GM19025 (cell line): ENCODE measurements around the gene CENPN.

Experiments
- ATAC-seq: cut with Tn5 transposase; IDR thresholded peaks from one replicate; pipeline ENCODE4 v1.9.1; 2021; ENCODE audit warnings: mild to moderate bottlenecking, low read depth, moderate library complexity; ENCODE audit not compliant: unreplicated experiment

Gene CENPN, protein sequence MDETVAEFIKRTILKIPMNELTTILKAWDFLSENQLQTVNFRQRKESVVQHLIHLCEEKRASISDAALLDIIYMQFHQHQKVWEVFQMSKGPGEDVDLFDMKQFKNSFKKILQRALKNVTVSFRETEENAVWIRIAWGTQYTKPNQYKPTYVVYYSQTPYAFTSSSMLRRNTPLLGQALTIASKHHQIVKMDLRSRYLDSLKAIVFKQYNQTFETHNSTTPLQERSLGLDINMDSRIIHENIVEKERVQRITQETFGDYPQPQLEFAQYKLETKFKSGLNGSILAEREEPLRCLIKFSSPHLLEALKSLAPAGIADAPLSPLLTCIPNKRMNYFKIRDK

DNA sequence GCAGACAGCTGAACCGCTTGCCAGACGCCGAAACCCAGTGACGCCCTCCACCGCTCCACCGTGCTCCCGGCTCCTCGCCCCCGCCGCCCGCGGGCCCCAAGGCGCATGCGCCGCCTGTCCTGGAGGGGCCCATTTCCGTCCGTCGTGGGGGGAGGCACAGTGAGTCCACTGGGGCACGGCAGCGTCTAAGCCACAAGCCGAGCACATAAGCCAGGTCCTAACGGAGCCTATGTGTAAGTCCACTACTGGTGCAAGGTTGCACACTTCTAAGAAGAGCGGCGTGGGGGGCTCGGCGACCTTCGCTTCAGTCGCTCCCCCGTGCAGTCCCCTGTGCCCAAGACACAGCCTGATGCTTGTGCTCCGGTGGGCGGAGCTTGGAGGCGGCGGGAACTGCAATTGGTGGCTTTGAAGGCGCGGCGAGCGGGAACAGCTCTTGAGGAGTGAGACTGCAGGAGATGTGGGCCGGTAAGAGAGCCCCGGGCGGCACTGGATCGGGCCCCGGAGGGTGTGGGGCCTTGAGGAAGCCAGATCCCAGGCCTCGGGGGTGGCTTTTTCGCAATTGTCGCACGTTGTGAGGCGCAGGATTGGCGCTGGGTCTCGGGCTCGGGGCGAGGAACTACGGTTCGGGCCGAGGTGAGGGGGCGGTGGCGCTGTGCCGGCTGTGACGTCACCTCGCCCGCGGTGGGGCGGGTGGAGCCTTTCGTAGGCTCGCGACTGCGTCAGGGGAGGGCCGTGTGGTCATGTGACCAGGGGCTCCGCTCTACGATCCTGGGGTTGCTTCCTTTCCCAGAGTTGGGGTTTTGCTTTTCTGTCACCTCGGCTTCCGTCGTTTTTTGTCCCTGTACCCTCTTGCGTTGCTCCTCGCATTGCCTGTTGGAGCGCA is at the start of gene CENPN, which contains the start of gene CMC2:
CENPN (plus strand) TSS at position 402 of the 883 bp plus-strand sequence. CDS start 4,726 bp downstream, outside the sequence.
CMC2 (minus strand) TSS at position 73 of the 883 bp plus-strand sequence. CDS start 9,491 bp downstream, outside the sequence.
- ATAC-seq, result peak; percentile 80

DNA sequence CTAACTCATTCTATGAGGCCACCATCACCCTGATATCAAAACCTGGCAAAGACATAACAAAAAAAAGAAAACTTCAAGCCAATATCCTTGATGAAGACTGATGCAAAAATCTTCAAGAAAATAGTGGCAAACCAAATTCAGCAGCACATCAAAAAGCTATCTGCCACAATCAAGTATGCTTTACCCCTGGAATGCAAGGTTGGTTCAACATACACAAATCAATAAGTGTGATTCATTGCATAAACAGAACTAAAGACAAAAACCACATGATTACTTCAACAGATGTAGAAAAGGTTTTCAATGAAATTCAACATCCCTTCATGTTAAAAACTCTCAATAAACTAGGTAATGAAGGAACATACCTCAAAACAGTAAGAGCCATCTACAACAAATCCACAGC is 48.7 kb upstream of the CENPN start:
- ATAC-seq, result no peak

DNA sequence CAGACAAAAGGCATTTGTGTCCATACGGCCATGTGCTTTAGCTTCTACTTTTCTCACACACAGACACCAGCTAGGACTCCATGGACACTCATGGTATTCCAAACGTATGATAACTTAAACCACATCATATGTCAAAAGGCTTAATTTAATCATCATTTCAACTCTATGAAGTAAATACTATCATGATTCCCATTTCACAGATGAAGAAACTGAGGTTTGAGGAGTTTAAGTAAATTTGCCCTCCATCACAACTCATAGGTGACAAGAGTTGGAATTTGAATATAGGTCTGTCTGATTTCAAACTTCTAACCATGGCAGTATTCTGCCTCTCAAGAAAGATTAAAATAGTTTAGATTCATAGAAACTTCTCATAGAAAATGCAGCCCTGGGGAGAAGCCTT is 44.1 kb upstream of the CENPN start:
- ATAC-seq, result no peak

DNA sequence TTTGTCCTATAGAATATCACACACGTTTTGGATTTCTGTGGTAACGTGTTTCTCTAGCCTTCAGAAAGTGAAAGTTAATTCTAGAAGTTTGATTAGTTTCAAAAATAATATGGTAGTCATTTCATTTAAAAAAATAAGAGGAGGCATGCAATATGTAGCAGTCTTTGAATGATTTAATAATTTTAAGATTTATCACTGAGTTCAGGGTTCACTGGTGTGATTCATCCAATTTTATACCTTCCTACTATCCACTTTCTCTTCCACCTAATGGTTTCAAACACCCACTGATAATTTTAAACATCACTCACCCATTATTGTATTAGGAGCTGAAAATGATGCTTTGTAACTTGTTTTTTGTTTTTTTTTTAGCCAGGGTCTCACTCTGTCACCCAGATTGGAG is 42.7 kb upstream of the CENPN start:
- no peak for ATAC-seq

DNA sequence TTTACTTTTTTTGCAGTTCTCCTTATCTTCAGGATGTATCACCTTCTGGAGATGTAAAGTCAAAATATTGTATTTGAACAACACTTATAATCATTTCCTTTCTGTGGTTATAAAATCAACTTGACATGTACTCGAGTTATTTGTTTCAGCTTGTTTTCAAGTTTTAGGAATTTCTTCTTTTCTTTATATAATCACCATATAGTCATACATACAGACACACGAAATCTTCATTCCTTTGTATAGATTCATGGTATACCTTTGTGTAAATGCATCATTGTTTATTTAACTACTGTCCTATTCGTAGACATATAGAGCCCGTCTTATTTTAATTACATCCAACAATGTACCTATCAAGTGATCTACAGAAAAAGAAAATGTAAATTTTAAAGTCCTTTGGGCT is 40.4 kb upstream of the CENPN start:
- ATAC-seq, result no peak

DNA sequence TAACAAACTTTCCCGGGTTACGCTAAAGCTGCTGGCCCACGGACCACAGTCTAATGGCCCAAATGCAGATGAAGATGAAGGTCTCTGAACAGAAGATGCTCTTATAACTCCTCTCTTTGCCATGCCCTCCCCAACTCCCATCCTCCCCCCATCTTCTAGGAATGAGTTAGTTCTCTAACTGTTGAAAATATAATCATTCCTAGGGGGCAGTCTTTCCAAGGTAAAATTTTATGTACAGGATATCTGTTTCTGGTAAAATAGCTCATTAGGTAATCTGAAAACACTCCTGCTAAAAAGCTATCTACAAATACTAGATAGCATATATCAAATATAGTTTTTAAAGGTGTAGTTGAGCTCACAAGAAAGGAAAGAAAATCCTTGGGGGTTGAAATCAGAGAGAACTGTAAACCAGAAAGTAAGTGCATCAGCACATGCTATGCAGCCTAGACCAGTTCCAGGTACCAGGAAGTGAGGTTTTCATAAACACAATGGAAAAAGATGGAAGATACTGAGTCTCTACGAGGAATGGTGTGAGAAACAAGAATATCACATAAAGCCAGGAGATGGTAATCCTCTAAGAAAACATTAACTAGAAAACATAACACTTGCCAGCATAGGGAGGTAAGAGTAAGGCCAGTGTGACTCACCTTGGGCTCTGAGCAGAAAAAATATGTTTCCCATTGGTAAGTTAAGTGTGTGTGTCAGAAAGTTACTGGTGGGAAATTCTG is 38.5 kb upstream of the CENPN start:
- no peak for ATAC-seq

DNA sequence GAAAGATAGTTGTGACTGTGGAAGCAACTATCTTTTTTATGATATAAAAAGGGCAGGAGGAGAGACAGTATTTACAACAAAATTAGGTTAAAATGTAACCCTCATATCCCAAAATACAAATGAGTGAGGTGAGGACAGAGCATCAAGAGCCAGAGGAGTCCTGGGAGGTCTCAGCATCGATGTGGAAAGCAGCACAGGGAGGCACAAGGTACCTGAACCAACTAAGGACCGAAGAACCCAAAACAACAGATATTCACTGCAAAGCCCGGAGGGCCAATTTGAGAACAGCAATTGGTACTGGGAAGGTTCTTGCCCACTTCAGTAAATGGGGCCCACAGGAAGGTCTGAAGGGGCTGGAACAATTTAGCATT is 37.9 kb upstream of the CENPN start:
- no peak for ATAC-seq

DNA sequence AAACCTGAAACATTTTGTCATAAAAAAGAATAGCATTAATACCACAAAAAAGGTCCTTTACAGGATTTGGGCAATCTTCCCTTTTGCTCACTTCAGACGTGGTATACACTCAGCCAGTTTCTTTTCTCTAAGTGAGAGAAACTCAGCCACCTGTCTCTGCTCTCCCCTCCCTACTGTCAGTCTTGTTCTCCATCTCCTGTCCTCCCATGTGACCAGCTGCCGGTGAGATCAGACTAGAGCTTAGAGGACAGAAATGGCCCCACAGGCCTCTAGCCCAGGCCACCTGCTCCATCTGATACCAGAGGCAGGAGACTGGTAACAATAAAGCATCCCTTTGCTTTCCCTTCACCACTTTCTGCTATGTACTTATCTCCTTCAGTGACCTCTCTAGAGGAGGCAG is 35.2 kb upstream of the CENPN start:
- peak; percentile 62 for ATAC-seq

DNA sequence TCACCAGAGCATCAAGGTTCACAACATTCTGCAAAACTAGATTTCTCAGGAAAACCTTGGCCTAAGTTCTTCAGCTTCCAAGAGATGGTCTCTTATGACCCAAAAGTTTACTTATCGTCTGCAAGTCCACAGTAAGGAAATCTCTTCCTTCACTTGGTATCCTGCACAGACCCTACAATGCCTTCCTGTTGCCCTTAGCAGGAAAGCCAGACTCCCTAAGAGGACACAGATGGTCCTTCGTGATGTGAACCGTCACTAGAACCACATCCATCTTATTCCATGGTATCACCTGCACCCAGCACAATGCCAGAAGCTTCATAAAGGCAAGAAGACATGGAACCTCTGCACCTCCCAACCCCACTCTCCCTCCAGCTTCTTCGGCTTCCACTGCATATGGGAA is 34.4 kb upstream of the CENPN start:
- ATAC-seq, result no peak

DNA sequence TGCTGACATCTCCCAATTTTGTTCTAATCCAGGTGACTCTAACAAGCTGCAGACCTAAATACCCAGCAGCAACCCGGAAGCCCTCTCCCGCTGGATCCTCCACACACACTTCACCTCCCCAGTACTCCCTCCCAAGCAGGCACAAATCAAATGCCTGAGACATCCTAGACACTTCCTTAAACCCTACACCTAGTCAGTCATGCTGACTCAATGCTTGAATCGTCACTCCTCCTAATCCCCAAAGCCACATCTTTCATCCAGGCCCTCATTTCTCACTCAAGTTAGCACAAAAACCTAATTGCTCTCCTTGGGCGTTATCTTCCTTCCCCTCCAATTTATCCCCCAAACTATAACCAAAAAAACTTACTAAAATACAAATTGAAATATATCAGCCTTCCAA is 33.0 kb upstream of the CENPN start:
- ATAC-seq, result no peak

DNA sequence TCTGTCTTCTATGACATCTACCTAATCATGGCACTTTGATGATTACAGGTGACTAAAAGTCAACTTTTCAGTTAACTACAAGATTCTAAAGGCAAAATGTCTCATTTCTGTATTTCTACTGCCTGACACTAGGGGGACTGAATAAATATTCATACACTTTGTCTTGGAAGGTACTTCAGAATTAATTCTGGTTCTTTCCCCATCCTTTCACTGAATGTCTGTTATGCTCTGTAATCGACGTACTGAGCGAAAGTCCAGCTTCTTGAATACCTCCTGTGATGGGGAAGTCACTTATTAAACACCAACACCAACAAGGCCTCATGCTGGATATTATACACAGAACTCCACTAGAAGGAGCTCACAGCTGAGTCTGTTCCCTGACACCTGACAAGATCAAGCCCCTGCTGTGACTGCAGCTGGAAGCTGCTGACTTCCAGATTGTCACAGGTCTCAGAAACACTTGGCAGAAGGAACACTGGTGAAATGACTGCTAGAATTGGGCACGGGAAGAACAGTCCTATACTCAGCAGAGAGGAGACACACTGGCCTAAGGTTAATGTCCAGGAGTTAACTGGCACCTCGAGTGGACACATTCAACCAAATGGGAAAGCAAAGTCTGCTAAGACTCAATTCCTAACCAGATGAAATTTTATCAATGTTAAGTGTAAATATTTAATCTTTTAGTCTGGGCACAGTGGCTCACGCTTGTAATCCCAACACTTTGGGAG is 32.2 kb upstream of the CENPN start:
- ATAC-seq, result no peak

DNA sequence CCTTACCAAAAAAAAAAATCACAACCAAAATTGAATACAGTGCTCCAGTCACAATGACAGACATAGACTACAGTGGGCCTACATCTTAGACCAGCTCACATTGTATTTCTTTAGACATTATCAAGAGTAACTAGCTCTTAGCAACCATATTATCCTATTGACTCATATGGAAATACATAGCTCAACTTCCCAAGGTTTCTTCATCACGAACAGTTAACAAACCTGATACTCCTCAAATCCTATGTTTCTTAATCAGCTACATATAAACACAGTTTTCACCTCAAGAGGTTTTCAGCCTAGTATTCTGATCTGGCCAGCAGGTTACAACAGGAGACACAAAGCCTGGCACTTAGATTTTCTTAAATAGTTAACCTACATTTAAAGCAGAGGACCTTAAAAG is 30.1 kb upstream of the CENPN start:
- ATAC-seq, result no peak

DNA sequence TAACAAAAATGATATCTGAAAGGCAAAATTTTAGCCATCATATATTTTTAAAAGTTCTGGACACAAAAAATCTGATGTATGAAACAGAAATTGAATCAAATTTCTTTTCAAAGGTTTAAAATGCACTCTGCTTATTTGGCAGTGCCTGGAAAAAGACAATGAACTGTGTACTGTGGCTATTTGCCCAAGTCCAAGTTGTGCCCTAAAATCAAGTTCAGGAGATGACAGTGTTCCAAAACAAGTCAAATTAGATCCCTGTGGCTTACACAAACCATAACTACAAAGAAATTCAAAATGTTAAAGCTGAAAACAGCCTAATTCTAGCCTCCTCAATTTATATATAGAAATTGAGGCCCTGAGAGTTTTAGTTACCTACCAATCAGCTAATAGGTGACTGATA is 25.9 kb upstream of the CENPN start:
- ATAC-seq, result no peak

DNA sequence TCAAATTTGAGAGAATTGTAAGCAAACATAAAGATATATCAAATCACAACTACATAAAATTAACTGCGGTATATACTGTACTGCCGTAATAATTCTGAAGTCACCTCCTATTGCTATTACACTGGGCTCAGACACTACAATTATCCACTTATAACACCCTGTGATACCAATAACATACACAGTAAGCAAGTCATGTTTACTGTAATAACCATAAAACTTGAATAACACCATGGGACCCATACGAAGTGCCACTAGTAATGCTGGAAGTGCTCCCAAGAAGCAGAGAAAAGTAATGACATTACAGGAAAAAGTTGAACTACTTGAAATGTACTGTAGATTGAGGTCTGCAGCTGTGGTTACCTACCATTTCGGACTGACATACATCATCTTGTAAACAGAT is 24.4 kb upstream of the CENPN start:
- no peak for ATAC-seq

DNA sequence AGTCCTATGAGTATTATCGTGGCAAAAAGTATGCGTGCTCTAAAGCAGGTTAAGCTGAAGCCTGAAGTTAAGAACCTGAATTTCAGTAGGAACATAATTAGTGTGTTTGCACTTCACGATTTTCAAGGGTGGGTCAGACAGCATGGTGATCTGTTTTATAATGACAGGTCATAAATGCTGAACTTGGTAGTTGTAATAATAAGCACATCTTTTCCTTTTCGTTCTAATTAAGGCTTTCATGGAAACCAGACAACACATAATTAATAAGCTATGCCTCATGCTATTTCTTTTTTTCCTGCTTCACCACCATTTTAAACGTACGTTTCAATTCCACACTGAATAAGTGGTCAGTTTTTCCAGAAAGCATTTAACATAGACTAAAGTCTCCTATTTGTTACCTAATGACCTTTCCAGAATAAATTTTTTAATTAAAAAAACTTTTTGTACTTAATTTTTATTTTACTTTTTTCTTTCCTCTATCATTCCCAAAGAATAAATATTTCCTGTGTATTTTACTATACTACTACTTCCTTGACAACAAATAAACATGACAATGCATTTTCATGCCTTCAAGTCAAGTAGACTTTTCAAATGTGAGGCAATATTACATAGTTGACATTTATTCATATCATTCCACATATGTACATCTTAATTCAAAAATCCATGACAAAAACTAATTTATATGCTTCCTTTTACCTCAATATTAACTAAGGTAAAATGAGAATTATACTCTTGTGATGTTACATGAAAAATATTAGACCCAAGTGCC is 22.7 kb upstream of the CENPN start:
- ATAC-seq, result no peak

DNA sequence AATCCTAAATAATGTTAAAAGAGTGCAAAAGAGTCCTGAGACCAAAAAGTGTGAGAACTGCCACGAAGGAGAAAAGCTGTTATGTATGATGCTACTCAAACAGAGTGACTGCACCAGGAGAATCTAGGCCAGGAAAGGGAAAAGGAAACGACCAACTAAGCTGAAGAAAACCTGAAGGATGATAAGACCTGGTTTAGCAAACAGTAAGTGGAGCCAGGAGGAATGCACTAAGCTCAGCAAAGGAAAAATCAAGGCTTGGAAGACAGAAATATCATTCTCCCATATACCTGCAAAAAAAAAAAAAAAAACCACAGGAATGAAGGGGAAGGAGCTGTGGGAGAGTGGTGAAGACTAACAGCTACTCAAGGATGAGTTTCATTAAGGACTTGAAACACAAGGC is 21.4 kb upstream of the CENPN start:
- no peak for ATAC-seq

DNA sequence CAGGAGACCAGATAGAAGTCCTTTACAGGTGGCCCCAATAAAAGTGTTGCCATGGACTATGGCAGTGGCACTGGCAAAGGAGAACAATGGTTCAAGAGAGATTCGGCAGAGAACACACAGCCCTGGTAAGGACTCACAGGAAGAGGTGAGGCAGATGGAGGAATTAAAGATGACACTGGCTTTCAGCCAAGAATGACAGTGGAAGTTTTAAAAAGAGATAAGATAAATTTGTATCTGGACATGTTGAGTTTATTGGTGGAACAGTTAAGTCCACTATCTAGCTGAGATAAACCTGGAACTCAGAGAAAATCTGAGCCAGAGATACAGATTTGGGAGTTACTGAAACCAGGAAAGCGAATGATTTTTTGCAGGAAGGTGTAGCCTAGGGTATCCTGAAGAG is 20.5 kb upstream of the CENPN start:
- ATAC-seq, result no peak

DNA sequence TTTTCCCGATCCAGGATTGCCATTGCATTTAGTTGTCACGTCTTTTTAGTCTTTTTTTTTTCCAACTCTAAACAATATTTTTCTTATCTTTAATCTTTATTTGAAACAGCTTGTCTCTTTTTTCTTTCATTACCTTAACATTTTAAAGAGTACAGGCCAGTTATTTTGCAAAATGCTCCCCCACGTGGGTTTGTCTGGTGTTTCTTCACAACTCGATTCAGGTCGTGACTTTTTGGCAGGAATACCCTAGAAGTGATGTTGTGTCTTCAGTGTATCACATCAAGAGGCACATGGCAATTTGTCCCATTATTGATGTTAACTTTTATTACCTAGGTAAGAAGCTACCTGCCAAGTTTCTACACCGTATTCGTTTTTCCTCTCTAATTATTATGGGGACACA is 18.3 kb upstream of the CENPN start:
- ATAC-seq, result no peak

DNA sequence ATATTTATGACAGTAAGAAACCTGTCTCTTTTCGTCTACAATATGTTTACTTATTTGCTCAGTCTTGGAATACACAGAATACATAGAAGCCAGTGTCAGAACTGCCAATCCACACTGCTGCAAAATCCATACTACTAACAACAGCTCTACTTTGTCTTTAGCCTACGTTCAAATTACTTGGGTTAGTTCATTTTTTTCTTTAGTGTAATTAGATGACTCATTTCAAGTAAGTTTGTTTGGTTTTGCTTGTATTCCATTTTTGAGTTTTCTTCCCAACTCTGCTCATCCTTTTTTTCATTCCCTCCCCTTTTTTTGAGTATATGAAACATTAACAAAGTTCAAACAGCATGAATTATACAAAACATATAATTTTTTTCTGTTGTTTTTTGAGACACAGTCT is 17.2 kb upstream of the CENPN start:
- no peak for ATAC-seq

DNA sequence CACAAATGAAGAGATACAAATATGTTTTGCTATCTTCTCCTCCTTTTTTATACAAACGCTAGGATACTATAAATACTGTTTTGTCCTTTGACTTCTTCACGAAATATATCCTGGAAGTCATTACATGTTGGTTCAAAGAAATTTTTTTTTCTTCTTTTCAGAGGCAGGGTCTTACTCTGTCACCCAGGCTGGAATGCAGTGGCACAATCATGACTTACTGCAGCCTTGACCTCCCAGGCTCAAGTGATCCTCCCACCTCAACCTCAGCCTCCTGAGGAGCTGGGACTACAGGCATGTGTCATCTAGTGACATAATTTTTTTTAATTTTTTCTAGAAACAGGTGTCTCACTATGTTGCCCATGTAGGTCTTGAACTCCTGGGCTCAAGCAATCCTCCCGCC is 16.4 kb upstream of the CENPN start:
- ATAC-seq, result no peak
